GM21529 (cell line): ENCODE results near the gene HCN2.
"Not testable (repeated sequence)": the region's sequence is repeated elsewhere in the genome, so short reads cannot be mapped to it uniquely, and the experiment has no call there.

Experiments used
- ATAC-seq: cut with Tn5 transposase; IDR thresholded peaks from one replicate; pipeline ENCODE4 v1.9.1; 2021; ENCODE audit not compliant: unreplicated experiment

Gene HCN2

GRCh38 chr19:617551-618246, 28.0 kb downstream of the HCN2 start:
- no peak for ATAC-seq

DNA sequence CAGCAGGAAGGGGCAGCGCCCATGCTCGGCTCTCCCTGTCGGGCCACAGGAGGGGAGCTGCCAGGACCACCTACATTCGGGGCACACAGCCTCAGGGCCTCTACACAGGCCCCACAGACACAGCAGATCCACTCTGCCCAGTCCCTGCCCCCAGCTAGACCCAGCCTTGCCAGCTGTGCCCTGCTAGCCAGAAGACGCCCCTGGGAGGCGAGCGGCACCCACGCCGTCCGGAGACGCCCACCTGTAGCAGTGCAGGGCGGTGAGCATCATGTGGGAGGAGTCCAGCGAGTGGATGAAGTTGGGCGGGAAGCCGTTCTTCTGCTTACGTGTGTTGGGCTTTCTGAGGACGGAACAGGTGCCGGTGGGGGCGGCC, 28.6 kb downstream of the HCN2 start:
- no peak for ATAC-seq

- no peak for ATAC-seq
Measured at GRCh38 chr19:618674-619285, 29.1 kb downstream of the HCN2 start.

- ATAC-seq, result no peak
Measured at GRCh38 chr19:619286-620002, 29.8 kb downstream of the HCN2 start.

- ATAC-seq, result no peak
Measured at GRCh38 chr19:620166-620862, 30.6 kb downstream of the HCN2 start.

DNA sequence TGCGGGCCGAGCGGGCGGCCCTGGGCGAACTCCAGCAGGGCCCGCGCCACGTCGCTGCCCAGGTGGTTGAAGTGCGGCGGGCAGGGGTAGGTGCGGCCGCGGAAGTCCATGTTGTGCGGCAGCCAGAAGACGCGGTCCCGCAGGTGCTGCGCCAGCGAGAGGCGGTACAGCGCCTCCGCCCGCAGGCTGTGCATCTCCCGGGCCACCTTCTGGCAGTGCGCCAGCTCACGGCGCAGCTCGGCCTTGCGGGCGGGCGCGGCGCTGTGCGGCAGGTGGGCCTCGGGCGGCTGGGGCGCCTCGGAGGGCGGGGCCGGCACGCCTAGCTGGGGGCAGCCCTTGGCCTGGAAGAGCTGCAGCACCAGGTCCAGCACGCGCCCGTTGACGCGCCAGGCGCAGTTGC, 31.5 kb downstream of the HCN2 start:
- not testable (repeated sequence) for ATAC-seq

DNA sequence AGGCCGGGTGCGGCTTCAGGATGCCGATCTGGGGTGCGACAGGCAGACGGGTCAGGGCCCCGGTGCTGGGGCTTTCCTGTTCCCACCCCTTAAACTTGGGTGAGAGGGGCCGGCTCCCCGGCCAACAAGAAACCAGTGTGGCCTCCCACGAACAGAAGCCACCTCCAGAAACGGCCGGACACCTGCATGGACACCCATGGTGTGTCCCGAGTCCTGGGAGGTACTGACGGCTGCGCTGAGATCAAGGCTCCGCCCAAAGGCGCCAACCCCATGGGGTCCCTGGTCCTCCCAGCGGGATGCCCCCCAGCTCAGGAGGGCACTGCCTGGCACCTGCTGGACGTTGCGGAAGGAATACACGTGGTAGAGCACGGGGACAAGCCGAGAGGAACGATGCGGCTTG, 32.1 kb downstream of the HCN2 start:
- no peak for ATAC-seq

- no peak for ATAC-seq
Measured at GRCh38 chr19:622666-623065, 33.0 kb downstream of the HCN2 start.

- no peak for ATAC-seq
Measured at GRCh38 chr19:623175-623916, 33.7 kb downstream of the HCN2 start.

DNA sequence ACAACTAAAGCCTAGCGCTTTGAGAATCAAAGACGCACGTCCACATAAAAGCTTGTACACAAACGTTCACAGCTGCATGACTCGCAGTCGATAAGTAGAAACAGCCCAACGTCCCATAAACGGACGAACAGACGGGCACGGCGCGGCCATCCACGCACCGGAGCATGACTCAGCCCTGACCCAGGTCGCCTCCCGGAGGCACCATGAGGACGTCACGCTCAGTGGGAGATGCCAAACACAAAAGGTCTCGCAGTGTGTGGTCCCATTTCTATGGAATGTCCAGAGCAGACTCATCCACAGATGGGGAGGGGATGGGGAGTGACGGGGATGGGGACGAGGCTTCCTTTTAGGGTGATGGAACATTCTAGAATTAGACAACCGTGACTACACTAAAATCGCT, 34.3 kb downstream of the HCN2 start:
- ATAC-seq, result no peak

DNA sequence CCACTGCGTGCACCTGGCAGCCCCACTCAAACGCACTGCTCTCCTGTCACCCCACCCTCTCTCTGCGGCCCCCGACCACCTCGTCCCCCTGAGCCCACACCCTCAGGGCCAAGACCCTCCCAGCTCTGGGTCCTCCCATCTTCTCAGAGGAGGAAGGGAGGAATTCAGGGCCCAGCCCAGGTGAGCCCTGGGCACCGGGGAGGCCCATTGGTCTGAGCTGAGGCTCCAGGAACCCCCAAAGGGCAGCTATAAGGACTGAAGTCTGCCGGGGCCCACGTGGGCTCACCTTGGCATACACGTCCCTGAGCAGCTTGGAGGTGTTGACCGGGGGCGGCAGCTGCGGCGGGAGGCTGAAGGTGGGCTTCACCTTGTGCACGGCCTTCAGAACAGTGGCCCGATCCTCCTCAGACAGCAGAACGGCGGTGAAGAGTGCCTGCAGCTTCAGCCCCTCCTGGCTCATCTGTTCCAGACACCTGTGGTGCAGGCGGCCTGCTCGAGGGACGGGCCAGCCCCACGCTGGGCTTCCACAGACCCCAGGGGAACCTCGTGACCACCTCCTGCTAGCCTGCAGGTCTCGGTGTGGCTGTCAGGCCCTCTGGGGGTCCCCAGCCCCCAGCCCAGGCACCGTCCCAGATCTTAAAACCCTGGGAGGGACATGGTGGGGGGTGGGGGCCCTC, 34.9 kb downstream of the HCN2 start:
- ATAC-seq, result no peak

- no peak for ATAC-seq
Measured at GRCh38 chr19:625257-625656, 35.6 kb downstream of the HCN2 start.

GRCh38 chr19:626566-626965, 36.9 kb downstream of the HCN2 start:
- not testable (repeated sequence) for ATAC-seq

GRCh38 chr19:628168-628567, 38.5 kb downstream of the HCN2 start:
- no peak for ATAC-seq

DNA sequence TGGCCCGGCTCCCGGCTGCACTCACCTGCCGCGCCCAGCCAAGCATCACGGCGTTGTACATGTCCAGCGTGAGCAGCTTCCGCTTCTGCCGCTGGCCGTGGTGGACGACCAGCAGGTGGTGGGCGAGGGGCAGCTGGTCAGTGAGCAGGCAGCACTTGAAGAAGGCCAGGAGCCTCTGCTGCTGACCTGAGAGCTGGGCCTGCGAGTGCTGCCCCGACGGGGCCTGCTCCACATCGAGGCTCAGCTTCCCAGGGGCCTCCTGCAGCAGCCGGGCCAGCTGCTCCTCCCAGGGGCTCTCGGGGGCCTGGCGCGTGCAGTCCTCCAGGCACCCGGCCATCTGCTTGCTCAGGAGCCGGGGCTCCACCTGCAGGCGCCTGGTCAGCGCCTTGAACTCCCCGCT, 39.8 kb downstream of the HCN2 start:
- not testable (repeated sequence) for ATAC-seq

- no peak for ATAC-seq
Measured at GRCh38 chr19:629961-630714, 40.5 kb downstream of the HCN2 start.

DNA sequence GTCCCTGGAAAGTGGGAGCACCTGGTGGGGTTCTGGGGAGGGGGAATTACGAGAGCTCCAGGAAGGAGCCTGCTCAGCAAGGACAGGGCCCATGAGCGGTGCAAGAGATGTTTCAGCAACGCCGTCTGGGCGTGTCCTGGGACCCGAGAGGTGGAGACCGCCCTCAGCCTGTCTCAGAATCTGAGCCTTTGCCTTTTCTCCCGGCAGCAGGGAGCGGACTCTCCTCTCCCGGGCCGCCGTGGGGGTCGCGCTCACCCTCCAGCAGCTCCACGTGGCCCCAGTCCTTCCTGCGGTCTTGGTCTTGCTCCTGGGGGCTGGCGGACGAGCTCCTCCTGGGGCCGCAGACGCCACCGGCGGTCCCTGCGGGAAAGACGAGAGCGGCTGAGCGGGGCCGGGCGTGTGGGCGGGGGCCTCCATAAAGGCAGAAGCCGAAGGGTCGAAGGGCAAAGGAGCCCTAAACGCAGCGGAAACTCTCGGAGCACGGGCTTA, 42.9 kb downstream of the HCN2 start:
- ATAC-seq, result peak; percentile 18

- ATAC-seq, result peak; percentile 75
Measured at GRCh38 chr19:633068-633785, 43.5 kb downstream of the HCN2 start, which contains the start of gene POLRMT. Gene POLRMT (minus strand): TSS chr19:633537. CDS start chr19:633512, 25 bp downstream.
